Testis (tissue), 3 donors: ENCODE data around the gene GDF9. TPM values are rescaled to one million over a fixed set of nuclear protein-coding genes. Genes with fewer than 3 reads are reported as not detected.

Source experiments
- DNase-seq: peaks from one replicate; pipeline ENCODE4 v3.0.0-alpha.2; 2019
- H3K27ac ChIP-seq, 2 donors: fragments of 200-600 bp; sonication (generic); one replicate each; pipeline ENCODE4 v1.5.1; 2019
- H3K27me3 ChIP-seq: fragments of 200-600 bp; sonication (generic); one replicate; pipeline ENCODE4 v1.5.1; 2019
- H3K36me3 ChIP-seq: fragments of 200-600 bp; sonication (generic); one replicate; pipeline ENCODE4 v1.5.1; 2017; ENCODE audit warnings: low read depth; ENCODE audit errors: missing control alignments
- H3K4me1 ChIP-seq: fragments of 200-600 bp; sonication (generic); one replicate; pipeline ENCODE4 v1.5.1; 2019
- H3K4me3 ChIP-seq, 2 donors: fragments of 200-600 bp; sonication (generic); one replicate each; pipeline ENCODE4 v1.5.1; 2017 to 2019
- H3K9me3 ChIP-seq: fragments of 200-600 bp; sonication (generic); one replicate; pipeline ENCODE4 v1.5.1; 2017
- CTCF ChIP-seq, 3 experiments: fragments of 450-650 bp in 2 of 3; fragments of 200-600 bp in 1 of 3; sonication (generic) in 1 of 3; IDR thresholded peaks; one replicate each; pipeline ENCODE4 v1.5.1; 2016 to 2019; ENCODE audit warnings: antibody characterized with exemption in 3 of 3, mild to moderate bottlenecking in 2 of 3, moderate library complexity in 1 of 3
- POLR2A ChIP-seq: fragments of 450-650 bp; IDR thresholded peaks from one replicate; pipeline ENCODE4 v1.6.1; 2017; ENCODE audit warnings: antibody characterized with exemption, mild to moderate bottlenecking, moderate library complexity
- WGBS, 2 donors: methylation state at CpG; one replicate each; pipeline ENCODE4 v1.1.5; 2018; 5-methylcytosine and 5-hydroxymethylcytosine counted together
- intact Hi-C: fragments of 100-400 bp; cut with DNase I; formaldehyde crosslinking; loops from one replicate; pipeline ENCODE4 v1.15.1; 2023; ENCODE audit warnings: low total_unique reads
- polyA plus RNA-seq: library from polyadenylated mRNA; stranded (reverse); fragments of 350-450 nt; fragmentation: Illumina TruSeq; extraction: RNeasy Lipid Tissue Mini Kit (QIAGEN cat#74804); gene quantifications from one replicate; pipeline ENCODE4 v1.2.3, GENCODE V29; 2014; ENCODE audit warnings: low read depth, low replicate concordance; ENCODE audit not compliant: insufficient read depth
- small RNA-seq, 2 donors: library from RNA; depleted of rRNA; stranded (forward); fragments of <200 nt; gene quantifications; one replicate each; pipeline ENCODE3, GENCODE V24; 2016
- total RNA-seq, 2 donors: library from RNA; depleted of rRNA; stranded (reverse); fragments of >200 nt; gene quantifications; one replicate each; pipeline ENCODE4 v1.2.3, GENCODE V29; 2016

The GDF9 gene
- total and polyA plus RNA-seq, 3 donors from 2014 or later = 5.7 to 14.2 (median 13.5) TPM

- H3K27me3 ChIP-seq = no peaks in the 10 kb centered on the region
- no peak for TF ChIP-seq CTCF (IDR thresholded peaks at IDR 0.05)
- no peak for TF ChIP-seq POLR2A
- peak within 1 kb of the TSS; percentile 48 to 60 for H3K4me3 ChIP-seq
- peak; percentile 51 for DNase-seq
- H3K36me3 ChIP-seq = no peaks in the 10 kb centered on the region
- intact Hi-C loops = no loop called here
- H3K9me3 ChIP-seq = no peaks in the 10 kb centered on the region
- H3K27ac ChIP-seq = peak within 1 kb of the TSS; percentile 29 to 45
- no peaks in the 10 kb centered on the region for H3K4me1 ChIP-seq
- 4 to 10% methylated on average over 28 to 47 of the region's 68 CpGs for WGBS, 2 donors
Measured at GRCh38 chr5:132812781-132813598, 53.3 kb downstream of the GDF9 start, which contains the start of gene SOWAHA. Gene SOWAHA (plus strand): TSS chr5:132813302. CDS start chr5:132813622, 320 bp downstream.

GRCh38 chr5:132812123-132812765 lies 54.0 kb downstream of the GDF9 start:
- no peak for TF ChIP-seq CTCF (IDR thresholded peaks at IDR 0.05)
- no peak for TF ChIP-seq POLR2A
- no peak overlapping the region for H3K4me3 ChIP-seq
- no peaks in the 10 kb centered on the region for H3K36me3 ChIP-seq
- H3K4me1 ChIP-seq = no peaks in the 10 kb centered on the region
- intact Hi-C loops = no loop called here
- WGBS, 2 donors = 42 to 43% methylated on average over 18 of the region's 18 CpGs
- no peaks in the 10 kb centered on the region for H3K9me3 ChIP-seq
- no peak overlapping the region for H3K27ac ChIP-seq
- no peak for DNase-seq
- no peaks in the 10 kb centered on the region for H3K27me3 ChIP-seq

Small RNA genes within 50 kb of the gene (small RNA-seq; reads per million reads assigned to genes)
- gene RNA5SP192 = 0 reads per million in 2 donors

Other genes with a start within 250 kb of the GDF9 start
- 10 to 100 TPM; 17.3 to 25.0 TPM for gene IL13, start 208.3 kb downstream of the GDF9 start, total RNA-seq
- 73.4 TPM for gene IL13, start 208.3 kb downstream of the GDF9 start, polyA plus RNA-seq
- not detected for gene IL4, start 192.5 kb downstream of the GDF9 start, total RNA-seq
- not detected for gene IL4, start 192.5 kb downstream of the GDF9 start, polyA plus RNA-seq
- 10 to 100 TPM; 30.8 to 38.6 TPM for gene KIF3A, start 128.9 kb downstream of the GDF9 start, total RNA-seq
- gene KIF3A, start 128.9 kb downstream of the GDF9 start, polyA plus RNA-seq = 23.2 TPM
- gene CCNI2, start 119.0 kb downstream of the GDF9 start, total RNA-seq = 1 to 10 TPM; 2.7 to 4.5 TPM
- gene CCNI2, start 119.0 kb downstream of the GDF9 start, polyA plus RNA-seq = 1.1 TPM
- gene SEPTIN8, start 89.2 kb downstream of the GDF9 start, total RNA-seq = 10 to 100 TPM; 12.4 to 13.9 TPM
- 16.4 TPM for gene SEPTIN8, start 89.2 kb downstream of the GDF9 start, polyA plus RNA-seq
- 1 to 10 TPM; 1.2 to 1.3 TPM for gene SOWAHA, start 53.2 kb downstream of the GDF9 start, total RNA-seq
- gene SOWAHA, start 53.2 kb downstream of the GDF9 start, polyA plus RNA-seq = 0.46 TPM
- 1 to 10 TPM; 9.0 to 9.6 TPM for gene SHROOM1, start 35.8 kb downstream of the GDF9 start, total RNA-seq
- gene SHROOM1, start 35.8 kb downstream of the GDF9 start, polyA plus RNA-seq = 2.1 TPM
- 100 to 1,000 TPM; 154 to 171 TPM for gene UQCRQ, start 173 bp upstream of the GDF9 start, total RNA-seq
- 167 TPM for gene UQCRQ, start 173 bp upstream of the GDF9 start, polyA plus RNA-seq
- 1 to 10 TPM; 1.8 to 4.1 TPM for gene LEAP2, start 7.2 kb upstream of the GDF9 start, total RNA-seq
- gene LEAP2, start 7.2 kb upstream of the GDF9 start, polyA plus RNA-seq = 3.6 TPM
- 100 to 1,000 TPM; 112 TPM for gene AFF4, start 97.2 kb upstream of the GDF9 start, total RNA-seq
- 57.2 TPM for gene AFF4, start 97.2 kb upstream of the GDF9 start, polyA plus RNA-seq
- gene ZCCHC10, start 160.1 kb upstream of the GDF9 start, total RNA-seq = 10 to 100 TPM; 29.1 to 35.7 TPM
- gene ZCCHC10, start 160.1 kb upstream of the GDF9 start, polyA plus RNA-seq = 45.4 TPM
- gene HSPA4, start 185.5 kb upstream of the GDF9 start, total RNA-seq = 100 to 1,000 TPM; 107 to 108 TPM
- 143 TPM for gene HSPA4, start 185.5 kb upstream of the GDF9 start, polyA plus RNA-seq